Measurements from ENCODE around the gene MYMK. TPM values are rescaled to one million over a fixed set of nuclear protein-coding genes. Genes with fewer than 3 reads are reported as not detected.

The MYMK gene
- total and polyA plus RNA-seq, 12 donors: not detected

- peaks cover 35 to 67% (median 53%) of the 10 kb centered on the region in 9 donors for H3K4me1 ChIP-seq
- no peak for TF ChIP-seq CTCF (IDR thresholded peaks at IDR 0.05)
- H3K36me3 ChIP-seq: peaks cover 0 to 12% (median 0%) of the 10 kb centered on the region in 9 donors
- WGBS, 2 donors: 50 to 56% methylated on average over 15 of the region's 15 CpGs
- peak overlapping the region in 3 of 10 donors; percentile 34 to 81 (median 80) for H3K27ac ChIP-seq
- H3K9me3 ChIP-seq: no peaks in the 10 kb centered on the region
- intact Hi-C loops (cut with DNase I): no loop called here
- peak; percentile 50 to 74 for DNase-seq
- ATAC-seq: peak; percentile 21 to 80 (median 62)
- H3K27me3 ChIP-seq: no peaks in the 10 kb centered on the region
- H3K4me3 ChIP-seq: no peak overlapping the region
Observed at GRCh38 chr9:133560311-133560710, 35.6 kb upstream of the MYMK start.

- Histone ChIP-seq H3K9me3 (no peaks in the 10 kb centered on the region), H3K4me1 (peaks cover 34 to 66% (median 49%) of the 10 kb centered on the region in 9 donors), H3K36me3 (peaks cover 0 to 21% (median 0%) of the 10 kb centered on the region in 9 donors), H3K4me3 (peak overlapping the region in 4 of 10 donors; percentile 24 to 29 (median 28)), H3K27ac (peak overlapping the region; percentile 59 to 88 (median 78)), H3K27me3 (no peaks in the 10 kb centered on the region)
- intact Hi-C loops (cut with DNase I): loop anchor here in 1 of 10 donors (2.0 kb wide), 1 partner anchor 20 kb away; no protein-coding TSS in a partner anchor
- TF ChIP-seq CTCF (IDR thresholded peaks at IDR 0.05): no peak
- peak; percentile 59 to 68 for DNase-seq
- 29 to 30% methylated on average over 31 of the region's 31 CpGs for WGBS, 2 donors
- peak; percentile 51 to 74 (median 64) for ATAC-seq
Observed at GRCh38 chr9:133558191-133559126, 33.7 kb upstream of the MYMK start.

GRCh38 chr9:133557581-133557980 lies 32.8 kb upstream of the MYMK start:
- WGBS, 2 donors: 87 to 91% methylated on average over 9 of the region's 9 CpGs
- no peak for ATAC-seq
- H3K9me3 ChIP-seq: no peaks in the 10 kb centered on the region
- peaks cover 30 to 59% (median 42%) of the 10 kb centered on the region in 9 donors for H3K4me1 ChIP-seq
- DNase-seq: no peak
- peak overlapping the region in 9 of 10 donors; percentile 30 to 88 (median 80) for H3K27ac ChIP-seq
- intact Hi-C loops (cut with DNase I): no loop called here
- H3K4me3 ChIP-seq: no peak overlapping the region
- no peak for TF ChIP-seq CTCF (IDR thresholded peaks at IDR 0.05)
- H3K27me3 ChIP-seq: no peaks in the 10 kb centered on the region
- H3K36me3 ChIP-seq: peaks cover 0 to 21% (median 0%) of the 10 kb centered on the region in 9 donors

GRCh38 chr9:133556354-133556753 lies 31.6 kb upstream of the MYMK start:
- Histone ChIP-seq H3K9me3 (no peaks in the 10 kb centered on the region), H3K4me3 (no peak overlapping the region), H3K27ac (no peak overlapping the region), H3K27me3 (no peaks in the 10 kb centered on the region), H3K36me3 (peaks cover 0 to 21% (median 0%) of the 10 kb centered on the region in 9 donors), H3K4me1 (peaks cover 30 to 55% (median 42%) of the 10 kb centered on the region in 9 donors)
- intact Hi-C loops (cut with DNase I): no loop called here
- ATAC-seq (no peak), DNase-seq (no peak)
- no peak for TF ChIP-seq CTCF (IDR thresholded peaks at IDR 0.05)
- 91 to 95% methylated on average over 5 of the region's 5 CpGs for WGBS, 2 donors

All from heart right ventricle (tissue), 16 donors.